Esophagus muscularis mucosa (tissue), 4 donors: ENCODE results near the gene GMDS. TPM values are rescaled to one million over a fixed set of nuclear protein-coding genes. Genes with fewer than 3 reads are reported as not detected.

Experiments used
- DNase-seq: peaks from one replicate; pipeline ENCODE4 v3.0.0-alpha.2; 2017; ENCODE audit errors: extremely low spot score
- H3K27ac ChIP-seq, 4 donors: fragments of 200-600 bp; sonication (generic); replicated peaks in 1 of 4; 1 replicate in 3 of 4; 2 replicates in 1 of 4; pipeline ENCODE4 v1.5.1; 2016 to 2019; ENCODE audit warnings: mild to moderate bottlenecking in 1 of 4
- H3K27me3 ChIP-seq, 4 donors: fragments of 200-600 bp; sonication (generic); one replicate each; pipeline versions ENCODE4 v1.5.1 to v1.6.0; 2016 to 2019
- H3K36me3 ChIP-seq, 4 donors: fragments of 200-600 bp; sonication (generic); one replicate each; pipeline ENCODE4 v1.5.1; 2016 to 2019
- H3K4me1 ChIP-seq, 4 donors: fragments of 200-600 bp; sonication (generic); one replicate each; pipeline ENCODE4 v1.5.1; 2016 to 2019
- H3K4me3 ChIP-seq, 4 donors: fragments of 200-600 bp; sonication (generic); 1 replicate in 2 of 4; 2 replicates in 2 of 4; pipeline ENCODE4 v1.5.1; 2016 to 2019; ENCODE audit warnings: mild to moderate bottlenecking in 4 of 4, moderate library complexity in 1 of 4
- H3K9me3 ChIP-seq, 4 donors: fragments of 200-600 bp; sonication (generic); 1 replicate in 3 of 4; 2 replicates in 1 of 4; pipeline ENCODE4 v1.5.1; 2016 to 2019
- EP300 ChIP-seq: sonication (generic); formaldehyde crosslinking; IDR thresholded peaks from one replicate; pipeline ENCODE4 v1.6.1; 2017; ENCODE audit warnings: antibody characterized with exemption
- POLR2A ChIP-seq: fragments of 450-650 bp; IDR thresholded peaks from one replicate; pipeline ENCODE4 v1.6.1; 2017; ENCODE audit warnings: antibody characterized with exemption, moderate library complexity, mild to moderate bottlenecking, low read depth
- POLR2AphosphoS5 ChIP-seq, 2 donors: sonication (generic); formaldehyde crosslinking; IDR thresholded peaks; one replicate each; pipeline ENCODE4 v1.6.1; 2017; ENCODE audit warnings: antibody characterized with exemption in 2 of 2
- WGBS: methylation state at CpG from one replicate; pipeline ENCODE4 v1.1.5; 2018; 5-methylcytosine and 5-hydroxymethylcytosine counted together
- intact Hi-C: fragments of 100-400 bp; cut with DNase I; formaldehyde crosslinking; loops from one replicate; pipeline ENCODE4 v1.15.1; 2023
- total RNA-seq, 4 donors: library from RNA; depleted of rRNA; stranded (reverse); fragments of >200 nt; gene quantifications; one replicate each; pipeline versions ENCODE4 v1.1.0 to v1.2.1, GENCODE V29; 2016
- TF ChIP-seq, protein P1 (sequence below), 3 experiments: fragments of 200-600 bp in 2 of 3; fragments of 450-650 bp in 1 of 3; sonication (generic) in 2 of 3; IDR thresholded peaks; one replicate each; pipeline ENCODE4 v1.5.1; 2017 to 2019; ENCODE audit warnings: antibody characterized with exemption in 3 of 3, mild to moderate bottlenecking in 2 of 3, moderate library complexity in 1 of 3

GMDS gene
- total RNA-seq, 4 donors from 2014 or later: 3.6 to 14.1 (median 6.0) TPM

DNA sequence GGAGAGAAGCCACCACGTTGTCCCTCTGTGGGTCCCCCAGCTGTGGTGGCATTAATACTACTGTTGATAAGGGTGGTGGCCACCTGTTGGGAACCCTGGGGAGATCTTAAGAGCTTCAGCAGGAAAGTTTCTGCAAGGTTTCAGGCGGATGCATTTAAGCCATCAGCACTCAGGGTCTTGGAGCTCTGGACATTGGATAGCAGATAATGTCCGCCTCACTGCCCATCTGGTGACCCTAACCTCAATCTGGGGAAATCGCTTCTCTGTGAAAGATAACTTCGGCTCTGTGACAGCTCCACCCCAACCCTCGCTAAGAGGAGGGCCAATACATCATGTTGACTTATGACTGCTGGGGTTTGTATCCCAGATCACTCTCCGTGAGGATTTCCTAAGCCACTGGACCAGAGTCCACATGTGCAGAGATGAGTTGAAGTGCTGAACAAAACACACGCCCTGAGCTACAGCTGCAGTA, 542.8 kb downstream of the GMDS start:
- no peak overlapping the region for H3K4me3 ChIP-seq
- H3K27me3 ChIP-seq: no peaks in the 10 kb centered on the region
- no peaks in the 10 kb centered on the region for H3K9me3 ChIP-seq
- WGBS: 78% methylated on average over 8 of the region's 8 CpGs
- TF ChIP-seq, protein P1, sequence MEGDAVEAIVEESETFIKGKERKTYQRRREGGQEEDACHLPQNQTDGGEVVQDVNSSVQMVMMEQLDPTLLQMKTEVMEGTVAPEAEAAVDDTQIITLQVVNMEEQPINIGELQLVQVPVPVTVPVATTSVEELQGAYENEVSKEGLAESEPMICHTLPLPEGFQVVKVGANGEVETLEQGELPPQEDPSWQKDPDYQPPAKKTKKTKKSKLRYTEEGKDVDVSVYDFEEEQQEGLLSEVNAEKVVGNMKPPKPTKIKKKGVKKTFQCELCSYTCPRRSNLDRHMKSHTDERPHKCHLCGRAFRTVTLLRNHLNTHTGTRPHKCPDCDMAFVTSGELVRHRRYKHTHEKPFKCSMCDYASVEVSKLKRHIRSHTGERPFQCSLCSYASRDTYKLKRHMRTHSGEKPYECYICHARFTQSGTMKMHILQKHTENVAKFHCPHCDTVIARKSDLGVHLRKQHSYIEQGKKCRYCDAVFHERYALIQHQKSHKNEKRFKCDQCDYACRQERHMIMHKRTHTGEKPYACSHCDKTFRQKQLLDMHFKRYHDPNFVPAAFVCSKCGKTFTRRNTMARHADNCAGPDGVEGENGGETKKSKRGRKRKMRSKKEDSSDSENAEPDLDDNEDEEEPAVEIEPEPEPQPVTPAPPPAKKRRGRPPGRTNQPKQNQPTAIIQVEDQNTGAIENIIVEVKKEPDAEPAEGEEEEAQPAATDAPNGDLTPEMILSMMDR (IDR thresholded peaks at IDR 0.05): no peak
- TF ChIP-seq EP300: no peak
- TF ChIP-seq POLR2AphosphoS5 (IDR thresholded peaks at IDR 0.05): no peak
- no peak for TF ChIP-seq POLR2A
- H3K27ac ChIP-seq: peak overlapping the region; percentile 45 to 76 (median 64)
- no peak for DNase-seq
- H3K4me1 ChIP-seq: peaks cover 0 to 16% (median 14%) of the 10 kb centered on the region in 4 donors
- H3K36me3 ChIP-seq: no peaks in the 10 kb centered on the region
- intact Hi-C loops: no loop called here

DNA sequence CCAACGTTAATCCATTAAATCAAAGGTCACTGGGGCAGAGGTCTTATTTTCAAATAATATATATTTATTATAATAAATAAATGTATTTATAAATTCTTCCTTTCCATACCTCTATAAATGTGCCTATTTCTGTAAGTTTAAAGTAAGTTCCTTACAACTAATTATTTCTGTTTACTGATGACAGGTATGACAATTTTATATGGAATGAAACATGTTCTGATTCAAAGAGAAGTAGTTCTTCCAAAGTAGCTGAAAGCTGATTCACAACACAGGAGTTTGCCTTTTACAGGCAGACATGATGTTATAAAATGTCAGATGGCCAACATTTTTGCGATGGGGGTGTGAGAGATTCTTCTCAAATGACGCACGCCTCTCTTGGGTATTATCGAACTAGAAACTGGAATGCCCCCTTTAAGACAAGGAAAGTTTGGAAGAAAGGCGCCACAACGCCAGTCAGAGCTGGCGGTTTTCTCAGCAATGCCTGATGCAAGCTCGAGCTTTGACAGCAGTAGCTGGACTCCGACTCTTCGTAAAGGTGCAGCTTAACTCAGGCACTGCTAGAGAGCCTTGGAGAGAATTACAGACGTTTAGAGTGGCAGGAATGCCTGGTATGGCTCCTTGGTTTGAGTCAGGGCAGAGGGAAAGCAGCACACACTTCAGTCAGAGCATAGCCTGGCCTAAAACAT, 543.6 kb downstream of the GMDS start:
- no peaks in the 10 kb centered on the region for H3K27me3 ChIP-seq
- peak overlapping the region in 2 of 4 donors; percentile 17 to 28 for H3K4me3 ChIP-seq
- DNase-seq: no peak
- peaks cover 0 to 16% (median 14%) of the 10 kb centered on the region in 4 donors for H3K4me1 ChIP-seq
- H3K36me3 ChIP-seq: no peaks in the 10 kb centered on the region
- no peaks in the 10 kb centered on the region for H3K9me3 ChIP-seq
- intact Hi-C loops: no loop called here
- peak in 1 of 2 donors; percentile 49 for TF ChIP-seq POLR2AphosphoS5 (IDR thresholded peaks at IDR 0.05)
- TF ChIP-seq POLR2A: no peak
- TF ChIP-seq EP300: no peak
- TF ChIP-seq, protein P1 (IDR thresholded peaks at IDR 0.05): no peak
- 70% methylated on average over 12 of the region's 12 CpGs for WGBS
- peak overlapping the region; percentile 45 to 76 (median 64) for H3K27ac ChIP-seq

DNA sequence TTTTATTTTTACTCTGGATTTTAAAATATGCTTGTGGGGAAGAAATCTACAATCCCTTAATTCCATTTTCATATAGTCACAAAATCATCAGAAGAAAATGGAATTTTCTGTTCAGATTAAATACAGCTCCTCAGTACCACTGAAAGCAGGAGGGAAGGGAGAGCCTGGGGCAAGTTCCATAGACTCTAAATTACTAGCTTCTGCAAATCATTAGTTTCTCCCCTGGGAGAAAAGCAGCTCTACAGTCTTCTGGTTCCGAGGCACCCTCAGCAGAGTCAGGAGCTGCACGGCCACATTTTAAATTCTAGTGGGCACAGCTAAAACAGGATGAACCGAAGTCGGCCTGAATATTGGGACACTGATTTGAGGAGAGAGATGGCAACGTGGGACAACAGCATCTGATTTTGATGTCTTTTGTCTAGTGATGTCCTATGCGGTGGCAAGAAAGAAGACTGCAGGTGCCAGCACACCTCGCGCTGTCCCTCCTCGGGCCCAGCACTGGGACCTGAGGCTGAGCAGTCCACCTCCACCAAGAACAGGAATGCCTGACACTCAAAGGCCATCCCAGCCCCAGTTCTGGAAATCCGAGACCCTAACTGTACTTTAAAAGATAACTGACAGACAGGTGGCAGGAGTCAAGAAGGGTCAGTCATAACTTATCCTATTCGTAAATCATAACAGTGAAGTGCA, 545.0 kb downstream of the GMDS start:
- no peak for DNase-seq
- Histone ChIP-seq H3K4me3 (no peak overlapping the region), H3K36me3 (no peaks in the 10 kb centered on the region), H3K4me1 (peaks cover 0 to 16% (median 14%) of the 10 kb centered on the region in 4 donors), H3K27me3 (no peaks in the 10 kb centered on the region), H3K9me3 (no peaks in the 10 kb centered on the region), H3K27ac (no peak overlapping the region)
- 93% methylated on average over 11 of the region's 11 CpGs for WGBS
- no peak for TF ChIP-seq EP300
- TF ChIP-seq, protein P1 (IDR thresholded peaks at IDR 0.05): no peak
- TF ChIP-seq POLR2AphosphoS5 (IDR thresholded peaks at IDR 0.05): no peak
- no peak for TF ChIP-seq POLR2A
- intact Hi-C loops: no loop called here

DNA sequence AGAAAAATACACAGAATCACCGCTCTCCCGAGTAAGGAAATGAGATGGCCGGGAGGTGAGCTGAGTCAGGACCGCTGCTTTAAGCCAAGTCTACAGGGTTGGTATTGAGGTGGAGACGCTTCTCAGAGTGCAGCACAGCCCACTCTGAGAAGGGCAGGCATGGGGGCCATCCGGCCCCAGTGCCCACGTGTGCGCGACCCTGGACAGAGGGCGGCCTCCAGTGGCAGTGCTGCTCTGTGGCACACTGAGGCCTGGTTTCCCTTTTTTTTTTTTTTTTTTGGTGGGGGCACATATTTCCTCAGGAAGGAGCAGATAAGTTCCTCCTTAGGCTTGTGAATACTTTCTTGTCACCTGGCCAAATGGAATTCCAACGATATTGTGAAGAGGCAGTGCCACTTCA, 546.9 kb downstream of the GMDS start:
- DNase-seq: no peak
- TF ChIP-seq EP300 (no peak), POLR2A (no peak), POLR2AphosphoS5 (IDR thresholded peaks at IDR 0.05) (no peak)
- TF ChIP-seq, protein P1 (IDR thresholded peaks at IDR 0.05): no peak
- Histone ChIP-seq H3K4me3 (no peak overlapping the region), H3K36me3 (no peaks in the 10 kb centered on the region), H3K27ac (no peak overlapping the region), H3K4me1 (peaks cover 0 to 16% (median 14%) of the 10 kb centered on the region in 4 donors), H3K27me3 (no peaks in the 10 kb centered on the region), H3K9me3 (no peaks in the 10 kb centered on the region)
- intact Hi-C loops: no loop called here
- WGBS: 88% methylated on average over 11 of the region's 11 CpGs
